CD4-positive, alpha-beta T cell (primary cell): Measurements from ENCODE around the gene GALNT2. TPM values are rescaled to one million over a fixed set of nuclear protein-coding genes. Genes with fewer than 3 reads are reported as not detected.

ENCODE experiments used
- ATAC-seq: fragments of 200-7000 bp; cut with Tn5 transposase; one replicate; pipeline ENCODE4 v1.10.0; 2022; ENCODE audit warnings: mild to moderate bottlenecking; ENCODE audit not compliant: poor library complexity
- CTCF ChIA-PET: fragments of 350-600 bp; sonication (Branson Sonifier 250); formaldehyde crosslinking; loops from one replicate; lab custom pipeline; 2021; ENCODE audit warnings: antibody characterized with exemption, inconsistent platforms; lab: Charles Lee
- POLR2A ChIA-PET: fragments of 350-600 bp; sonication (Branson Sonifier 250); formaldehyde crosslinking; loops from one replicate; lab custom pipeline; 2021; ENCODE audit warnings: antibody characterized with exemption, inconsistent platforms; lab: Charles Lee
- DNase-seq, 14 experiments: peaks; one replicate each; pipeline ENCODE4 v3.0.0-alpha.2; 2013 to 2020; ENCODE audit warnings: mixed read lengths in 2 of 14
- H3K27ac ChIP-seq, 2 donors: one replicate each; pipeline versions ENCODE4 v1.5.1 to v1.7.0; 2013; ENCODE audit warnings: low read length in 2 of 2, low read depth in 1 of 2, mild to moderate bottlenecking in 1 of 2
- H3K27me3 ChIP-seq, 2 experiments: 1 replicate in 1 of 2; 2 replicates in 1 of 2; pipeline versions ENCODE4 v1.6.1 to v1.7.0; 2013; ENCODE audit warnings: low read length in 2 of 2, control low read depth in 1 of 2, mild to moderate bottlenecking in 1 of 2, moderate library complexity in 1 of 2; ENCODE audit not compliant: insufficient read depth in 2 of 2, control insufficient read depth in 1 of 2
- H3K36me3 ChIP-seq: one replicate; pipeline ENCODE4 v1.6.1; 2013; ENCODE audit warnings: low read length, control low read depth; ENCODE audit not compliant: insufficient read depth
- H3K4me1 ChIP-seq: one replicate; pipeline ENCODE4 v1.6.1; 2013; ENCODE audit warnings: low read length, control low read depth; ENCODE audit not compliant: insufficient read depth
- H3K4me3 ChIP-seq: one replicate; pipeline ENCODE4 v1.5.1; 2013; ENCODE audit warnings: mild to moderate bottlenecking, low read length, moderate library complexity
- H3K9me3 ChIP-seq, 2 experiments: 1 replicate in 1 of 2; 2 replicates in 1 of 2; pipeline versions ENCODE4 v1.6.1 to v1.7.0; 2013; ENCODE audit warnings: low read length in 2 of 2, mild to moderate bottlenecking in 2 of 2, control low read depth in 1 of 2, moderate library complexity in 1 of 2; ENCODE audit not compliant: control insufficient read depth in 1 of 2, insufficient read depth in 1 of 2
- H3K27ac Mint-ChIP-seq: one replicate; pipeline ENCODE4 v1.8.0; 2020; ENCODE audit warnings: mixed read lengths
- H3K27me3 Mint-ChIP-seq: one replicate; pipeline ENCODE4 v1.8.0; 2021; ENCODE audit warnings: mixed read lengths
- H3K36me3 Mint-ChIP-seq: one replicate; pipeline ENCODE4 v1.8.0; 2021; ENCODE audit warnings: low read depth, mixed read lengths
- H3K4me1 Mint-ChIP-seq: one replicate; pipeline ENCODE4 v1.8.0; 2021; ENCODE audit warnings: low read depth, mixed read lengths
- H3K4me3 Mint-ChIP-seq: one replicate; pipeline ENCODE4 v1.8.0; 2020; ENCODE audit warnings: mild to moderate bottlenecking, mixed read lengths
- H3K9me3 Mint-ChIP-seq: one replicate; pipeline ENCODE4 v1.8.0; 2020; ENCODE audit warnings: mixed read lengths
- CTCF ChIP-seq: fragments of 200-600 bp; IDR thresholded peaks from one replicate; pipeline ENCODE4 v1.8.0; 2022; ENCODE audit warnings: antibody characterized with exemption, mild to moderate bottlenecking
- intact Hi-C, 2 experiments: fragments of 100-400 bp; cut with DNase I in 1 of 2; cut with micrococcal nuclease in 1 of 2; formaldehyde crosslinking; loops; one replicate each; pipeline versions ENCODE4 v1.15.1 to v1.9.0; 2023 to 2025; cut with DNase I, micrococcal nuclease
- total RNA-seq, 174 experiments: library from RNA in 2 of 174; stranded (reverse) in 2 of 174; gene quantifications; one replicate each; pipeline ENCODE4 v1.2.3 and lab custom pipeline; 2021 to 2026

Gene GALNT2
- total RNA-seq, 2 experiments from 2014 or later = 11.0 to 11.4 TPM

DNA sequence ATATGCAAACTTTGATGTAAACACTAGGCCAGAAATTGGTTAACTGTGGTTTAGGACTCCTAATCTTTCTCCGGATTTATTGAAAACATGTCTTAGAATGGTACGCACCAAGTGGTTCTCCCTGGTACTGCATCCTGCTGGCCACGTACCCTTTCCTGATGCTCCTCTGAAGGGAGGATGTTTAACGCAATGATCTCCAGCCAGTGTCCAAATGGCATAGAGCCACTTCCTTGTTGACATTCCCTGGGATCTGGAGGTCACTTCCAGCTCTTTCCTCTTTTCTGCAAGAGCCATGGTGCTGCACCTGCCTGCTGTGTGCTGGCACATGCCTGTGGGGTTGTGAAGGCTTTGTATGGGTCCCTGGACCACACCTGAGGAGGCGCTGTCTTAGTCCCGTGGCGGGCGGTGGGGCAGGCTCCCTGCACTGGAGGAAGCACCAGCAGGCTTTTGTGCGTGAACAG lies 53.9 kb downstream of the GALNT2 start:
- Histone ChIP-seq H3K4me3 (no peak overlapping the region), H3K9me3 (no peaks in the 10 kb centered on the region), H3K27ac (no peak overlapping the region), H3K36me3 (no peaks in the 10 kb centered on the region), H3K27me3 (no peaks in the 10 kb centered on the region), H3K4me1 (peaks cover 12% of the 10 kb centered on the region)
- Mint-ChIP-seq H3K27ac (no peak overlapping the region), H3K36me3 (peaks cover 17% of the 10 kb centered on the region), H3K27me3 (no peaks in the 10 kb centered on the region), H3K4me3 (no peak overlapping the region), H3K4me1 (peaks cover 39% of the 10 kb centered on the region), H3K9me3 (no peaks in the 10 kb centered on the region)
- TF ChIP-seq CTCF = peak; percentile 41
- CTCF ChIA-PET = no interaction called here
- POLR2A ChIA-PET = no interaction called here
- intact Hi-C loops = no loop called here
- ATAC-seq (no peak), DNase-seq (peak in 3 of 14 experiments; percentile 13 to 35 (median 22))

GRCh38 chr1:230121950-230122349 lies 54.9 kb downstream of the GALNT2 start:
- Mint-ChIP-seq H3K4me3 (no peak overlapping the region), H3K27me3 (no peaks in the 10 kb centered on the region), H3K36me3 (peaks cover 15% of the 10 kb centered on the region), H3K9me3 (no peaks in the 10 kb centered on the region), H3K27ac (no peak overlapping the region), H3K4me1 (peaks cover 48% of the 10 kb centered on the region)
- Histone ChIP-seq H3K27ac (no peak overlapping the region), H3K4me1 (peaks cover 22% of the 10 kb centered on the region), H3K27me3 (no peaks in the 10 kb centered on the region), H3K4me3 (no peak overlapping the region), H3K9me3 (no peaks in the 10 kb centered on the region), H3K36me3 (no peaks in the 10 kb centered on the region)
- DNase-seq = no peak
- intact Hi-C loops = no loop called here
- POLR2A ChIA-PET = no interaction called here
- CTCF ChIA-PET = interaction anchor here (0.8 kb wide), 1 partner anchor 12 kb away, joined by 3 read pairs; no protein-coding TSS in a partner anchor
- ATAC-seq = no peak
- TF ChIP-seq CTCF = no peak

DNA sequence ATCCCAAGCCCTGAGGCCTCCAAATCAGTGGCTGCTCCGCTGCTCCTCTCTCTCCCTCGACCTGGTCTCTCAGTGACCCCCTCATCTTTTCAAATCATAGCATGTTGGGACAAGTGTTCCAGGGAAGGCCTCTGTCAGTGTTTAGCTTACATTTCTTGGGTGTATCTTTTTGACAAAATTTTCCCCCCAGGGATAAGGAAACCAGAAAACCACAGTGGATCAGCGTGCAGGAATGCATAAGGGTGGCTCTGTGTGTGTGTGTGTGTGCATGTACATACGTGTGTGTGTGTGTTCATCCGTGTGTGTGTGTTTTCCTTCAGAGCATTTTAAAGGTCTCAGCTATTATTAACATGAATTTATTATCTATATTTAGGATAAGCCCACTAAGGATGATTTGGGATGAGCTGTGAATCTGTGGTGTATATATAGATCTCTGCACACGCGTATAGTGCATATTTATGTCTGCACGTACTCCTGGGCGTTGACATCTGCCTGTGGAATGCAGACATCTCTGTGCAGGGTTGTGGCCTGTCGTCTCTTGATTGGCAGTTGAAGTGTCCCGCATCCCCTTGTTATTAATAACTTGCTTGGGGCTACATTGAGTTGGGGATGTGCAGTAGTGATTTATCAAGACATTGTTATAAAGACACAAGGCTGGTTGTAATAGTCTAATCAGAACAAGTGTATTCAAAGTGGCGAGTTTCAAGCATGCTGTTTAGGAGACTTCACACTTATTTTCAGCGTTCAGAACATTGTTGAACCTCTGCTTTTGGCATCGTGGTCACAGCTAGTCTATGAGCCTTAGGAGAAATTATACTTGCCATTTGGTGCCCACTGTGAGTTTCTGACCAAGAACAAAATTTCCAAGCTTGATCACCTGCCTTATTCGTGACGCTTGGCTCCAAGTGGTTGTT lies 55.6 kb downstream of the GALNT2 start:
- no peaks in the 10 kb centered on the region for H3K27me3 ChIP-seq
- H3K27ac Mint-ChIP-seq = no peak overlapping the region
- no peak overlapping the region for H3K4me3 ChIP-seq
- no peaks in the 10 kb centered on the region for H3K9me3 ChIP-seq
- H3K4me3 Mint-ChIP-seq = no peak overlapping the region
- TF ChIP-seq CTCF = no peak
- H3K4me1 ChIP-seq = peaks cover 26% of the 10 kb centered on the region
- no peaks in the 10 kb centered on the region for H3K9me3 Mint-ChIP-seq
- DNase-seq (no peak), ATAC-seq (no peak)
- intact Hi-C loops = no loop called here
- no peak overlapping the region for H3K27ac ChIP-seq
- H3K36me3 Mint-ChIP-seq = peaks cover 15% of the 10 kb centered on the region
- no peaks in the 10 kb centered on the region for H3K27me3 Mint-ChIP-seq
- CTCF ChIA-PET = interaction anchor here (0.8 kb wide), 1 partner anchor 11 kb away, joined by 3 read pairs; no protein-coding TSS in a partner anchor
- no peaks in the 10 kb centered on the region for H3K36me3 ChIP-seq
- H3K4me1 Mint-ChIP-seq = peaks cover 53% of the 10 kb centered on the region
- POLR2A ChIA-PET = no interaction called here
